RCC 7860 (cell line): Measurements from ENCODE around the gene SSH2.
"Not testable (repeated sequence)": the region's sequence is repeated elsewhere in the genome, so short reads cannot be mapped to it uniquely, and the experiment has no call there.

ENCODE experiments used
- DNase-seq: peaks from one replicate; pipeline ENCODE4 v3.0.0-alpha.2; 2015; ENCODE audit warnings: low spot score
- FAIRE-seq: peaks from 2 replicates; lab custom pipeline; 2012; peaks lifted over from hg19 to GRCh38; lab: Jason Lieb, UNC

SSH2 gene

GRCh38 chr17:29789196-29790170, 140.5 kb downstream of the SSH2 start:
- FAIRE-seq (no peak), DNase-seq (no peak)

GRCh38 chr17:29787995-29788394, 142.0 kb downstream of the SSH2 start:
- FAIRE-seq: peak; percentile 86
- DNase-seq: peak; percentile 23

- FAIRE-seq: no peak
- no peak for DNase-seq
These were observed 147.1 kb downstream of the SSH2 start for GRCh38 chr17:29782917-29783316.

- FAIRE-seq, DNase-seq: not testable (repeated sequence)
These were observed 150.2 kb downstream of the SSH2 start for GRCh38 chr17:29779812-29780190.

GRCh38 chr17:29778956-29779811, 150.8 kb downstream of the SSH2 start:
- peak; percentile 40 for DNase-seq
- peak; percentile 67 for FAIRE-seq

GRCh38 chr17:29777663-29778062, 152.4 kb downstream of the SSH2 start:
- FAIRE-seq: no peak
- DNase-seq: no peak

- FAIRE-seq (no peak), DNase-seq (no peak)
These were observed 154.0 kb downstream of the SSH2 start for GRCh38 chr17:29776026-29776425.

GRCh38 chr17:29772981-29773380, 157.0 kb downstream of the SSH2 start:
- FAIRE-seq: no peak
- no peak for DNase-seq

GRCh38 chr17:29771546-29771945, 158.5 kb downstream of the SSH2 start:
- DNase-seq (no peak), FAIRE-seq (no peak)

GRCh38 chr17:29769225-29769624, 160.8 kb downstream of the SSH2 start:
- no peak for FAIRE-seq
- DNase-seq: no peak

GRCh38 chr17:29766796-29767327, 163.2 kb downstream of the SSH2 start:
- DNase-seq (no peak), FAIRE-seq (no peak)

- DNase-seq (no peak), FAIRE-seq (no peak)
These were observed 165.3 kb downstream of the SSH2 start for GRCh38 chr17:29764748-29765147.

GRCh38 chr17:29764217-29764616, 165.8 kb downstream of the SSH2 start:
- DNase-seq (no peak), FAIRE-seq (no peak)

- no peak for DNase-seq
- FAIRE-seq: no peak
These were observed 166.8 kb downstream of the SSH2 start for GRCh38 chr17:29763273-29763672.

GRCh38 chr17:29761040-29761761, 168.8 kb downstream of the SSH2 start:
- DNase-seq (peak; percentile 68), FAIRE-seq (no peak)

GRCh38 chr17:29760279-29761039, 169.6 kb downstream of the SSH2 start:
- no peak for FAIRE-seq
- DNase-seq: peak; percentile 7

GRCh38 chr17:29758255-29758654, 171.8 kb downstream of the SSH2 start:
- FAIRE-seq (no peak), DNase-seq (no peak)

GRCh38 chr17:29757788-29758187, 172.2 kb downstream of the SSH2 start:
- no peak for FAIRE-seq
- no peak for DNase-seq

GRCh38 chr17:29753845-29754439, 176.1 kb downstream of the SSH2 start:
- FAIRE-seq (no peak), DNase-seq (no peak)
